OCI-LY3 (cell line): ENCODE results near the gene MED13.

ENCODE experiments used
- H2AFZ ChIP-seq: fragments of 200-600, 300-600 bp; shearing (Covaris generic); 2 replicates; pipeline ENCODE4 v1.6.0; 2014; ENCODE audit warnings: antibody characterized with exemption, low read depth, low read length
- H3K27ac ChIP-seq: fragments of 200-600, 300-600 bp; sonication (generic); 2 replicates; pipeline ENCODE4 v1.5.1; 2014; ENCODE audit warnings: mild to moderate bottlenecking, low read length, moderate library complexity, mixed read lengths
- H3K27me3 ChIP-seq: fragments of 200-600, 300-600 bp; sonication (generic); 2 replicates; pipeline ENCODE4 v1.6.1; 2014; ENCODE audit warnings: low read depth, low read length, mixed read lengths
- H3K36me3 ChIP-seq: fragments of 200-600, 300-600 bp; sonication (generic); replicated peaks from 2 replicates; pipeline ENCODE3; 2014; ENCODE audit warnings: low read depth, low read length, mixed read lengths
- H3K4me1 ChIP-seq: fragments of 300-600, 200-600 bp; sonication (generic); 2 replicates; pipeline ENCODE4 v1.6.1; 2014; ENCODE audit warnings: low read length, mixed read lengths
- H3K4me2 ChIP-seq: fragments of 200-600, 300-600 bp; sonication (generic); 2 replicates; pipeline ENCODE4 v1.6.1; 2014; ENCODE audit warnings: low read length, mixed read lengths
- H3K4me3 ChIP-seq: fragments of 300-600, 200-600 bp; sonication (generic); 2 replicates; pipeline ENCODE4 v1.5.1; 2014; ENCODE audit warnings: antibody characterized with exemption, mild to moderate bottlenecking, low read length, moderate library complexity
- H3K79me2 ChIP-seq: fragments of 300-600, 200-600 bp; shearing (Covaris generic); 2 replicates; pipeline ENCODE4 v1.6.1; 2014; ENCODE audit warnings: mild to moderate bottlenecking, low read length, mixed read lengths
- H3K9ac ChIP-seq: fragments of 300-600, 200-600 bp; shearing (Covaris generic); 2 replicates; pipeline ENCODE4 v1.6.0; 2014; ENCODE audit warnings: mild to moderate bottlenecking, low read length, moderate library complexity
- H3K9me3 ChIP-seq: fragments of 200-600, 300-600 bp; shearing (Covaris generic); 2 replicates; pipeline ENCODE4 v1.6.1; 2014; ENCODE audit warnings: low read length, mixed read lengths; ENCODE audit not compliant: insufficient read depth
- H4K20me1 ChIP-seq: fragments of 200-600, 300-600 bp; sonication (generic); 2 replicates; pipeline ENCODE4 v1.6.1; 2016; ENCODE audit warnings: low read length, mixed read lengths; ENCODE audit not compliant: insufficient read depth
- CTCF ChIP-seq: fragments of 200-600, 300-600 bp; sonication (generic); IDR thresholded peaks from 2 replicates; pipeline ENCODE4 v1.5.1; 2014; ENCODE audit warnings: antibody characterized with exemption, low read length, low read depth
- EZH2phosphoT487 ChIP-seq: fragments of 200-600 bp; shearing (Covaris generic); IDR thresholded peaks from 2 replicates; pipeline ENCODE4 v1.6.1; 2018; ENCODE audit warnings: antibody characterized with exemption, mixed run types, low read depth

MED13 gene

GRCh38 chr17:62043602-62044001, 21.5 kb downstream of the MED13 start:
- Histone ChIP-seq H4K20me1 (peaks cover 20% of the 10 kb centered on the region), H3K79me2 (peaks cover 90% of the 10 kb centered on the region), H3K36me3 (peaks cover 23% of the 10 kb centered on the region), H3K4me3 (no peak overlapping the region), H3K4me1 (peaks cover 2% of the 10 kb centered on the region; the same call in 1 of the 2 replicates), H2AFZ (no peak overlapping the region), H3K4me2 (no peak overlapping the region), H3K27ac (no peak overlapping the region), H3K9ac (no peak overlapping the region), H3K9me3 (no peaks in the 10 kb centered on the region), H3K27me3 (no peaks in the 10 kb centered on the region)
- TF ChIP-seq CTCF = no peak
- no peak for TF ChIP-seq EZH2phosphoT487

GRCh38 chr17:62043140-62043539, 21.9 kb downstream of the MED13 start:
- Histone ChIP-seq H3K9ac (no peak overlapping the region), H3K9me3 (no peaks in the 10 kb centered on the region), H3K27ac (no peak overlapping the region), H3K4me1 (no peaks in the 10 kb centered on the region; the same call in 1 of the 2 replicates), H4K20me1 (peaks cover 16% of the 10 kb centered on the region), H3K27me3 (no peaks in the 10 kb centered on the region), H3K79me2 (peaks cover 89% of the 10 kb centered on the region), H3K4me2 (no peak overlapping the region), H3K4me3 (no peak overlapping the region), H2AFZ (no peak overlapping the region), H3K36me3 (peaks cover 20% of the 10 kb centered on the region)
- TF ChIP-seq EZH2phosphoT487 (no peak), CTCF (no peak)

DNA sequence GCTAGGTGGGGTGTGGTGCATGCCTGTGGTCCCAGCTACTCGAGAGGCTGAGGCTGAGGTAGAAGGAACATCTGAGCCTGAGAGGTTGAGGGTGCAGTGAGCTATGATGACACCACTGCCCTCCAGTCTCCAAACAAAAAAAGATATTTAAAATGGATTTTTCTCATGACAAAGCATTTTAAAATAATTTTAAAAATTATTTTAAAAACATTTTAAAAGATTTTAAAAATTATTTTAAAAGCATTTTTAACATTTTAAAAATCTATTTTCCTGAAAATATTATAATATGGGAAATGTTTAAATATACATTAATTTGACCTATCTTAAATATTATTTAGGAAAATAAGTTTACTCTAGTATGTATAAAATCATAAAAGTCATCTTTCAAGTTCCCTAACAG, 26.8 kb downstream of the MED13 start:
- Histone ChIP-seq H4K20me1 (peaks cover 11% of the 10 kb centered on the region), H3K79me2 (peaks cover 84% of the 10 kb centered on the region), H3K36me3 (peaks cover 31% of the 10 kb centered on the region), H3K4me1 (no peaks in the 10 kb centered on the region; the same call in 1 of the 2 replicates), H2AFZ (no peak overlapping the region), H3K4me3 (no peak overlapping the region), H3K9me3 (no peaks in the 10 kb centered on the region), H3K27ac (no peak overlapping the region), H3K4me2 (no peak overlapping the region), H3K9ac (no peak overlapping the region), H3K27me3 (no peaks in the 10 kb centered on the region)
- TF ChIP-seq EZH2phosphoT487 = no peak
- no peak for TF ChIP-seq CTCF

DNA sequence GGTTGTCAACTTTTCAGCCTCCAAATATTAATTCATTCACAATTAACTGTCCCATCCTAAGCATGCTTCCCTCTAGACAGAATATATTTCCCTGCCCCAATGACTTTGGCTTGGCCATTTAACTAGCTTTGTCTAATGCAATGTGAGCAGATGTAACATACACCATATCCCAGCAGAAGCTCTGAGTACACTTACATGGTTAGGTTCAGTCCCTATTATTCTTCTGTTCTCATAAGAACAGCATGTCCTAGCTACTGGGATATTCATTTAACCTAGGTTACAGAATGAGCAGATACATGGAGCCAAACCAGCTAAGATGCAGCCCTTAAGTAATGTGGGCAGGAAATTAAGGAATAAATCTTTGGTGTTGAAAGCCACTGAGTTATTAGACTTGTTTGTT, 31.8 kb downstream of the MED13 start:
- Histone ChIP-seq H3K79me2 (peaks cover 48% of the 10 kb centered on the region), H3K9ac (no peak overlapping the region)

More for the DNA sequence above, 31.8 kb downstream of the MED13 start:
- Histone ChIP-seq H3K27ac (no peak overlapping the region), H3K4me3 (no peak overlapping the region), H2AFZ (no peak overlapping the region), H4K20me1 (no peaks in the 10 kb centered on the region), H3K36me3 (peaks cover 54% of the 10 kb centered on the region), H3K27me3 (no peaks in the 10 kb centered on the region), H3K4me2 (no peak overlapping the region), H3K9me3 (no peaks in the 10 kb centered on the region), H3K4me1 (no peaks in the 10 kb centered on the region)
- TF ChIP-seq EZH2phosphoT487 (no peak), CTCF (no peak)
